HG03521 (cell line): ENCODE data around the gene NUCB2.

ENCODE experiments used
- ATAC-seq: cut with Tn5 transposase; IDR thresholded peaks from one replicate; pipeline ENCODE4 v1.9.1; 2021; ENCODE audit warnings: mild to moderate bottlenecking, moderate library complexity; ENCODE audit not compliant: unreplicated experiment

NUCB2 gene

GRCh38 chr11:17328871-17329494 lies 52.4 kb downstream of the NUCB2 start:
- no peak for ATAC-seq

GRCh38 chr11:17331669-17332068 lies 55.1 kb downstream of the NUCB2 start:
- no peak for ATAC-seq

GRCh38 chr11:17333799-17334586 lies 57.5 kb downstream of the NUCB2 start:
- no peak for ATAC-seq

GRCh38 chr11:17343257-17343656 lies 66.7 kb downstream of the NUCB2 start:
- no peak for ATAC-seq

- ATAC-seq: no peak
Observed at GRCh38 chr11:17343907-17344306, 67.4 kb downstream of the NUCB2 start.

- ATAC-seq: no peak
Observed at GRCh38 chr11:17347676-17348075, 71.1 kb downstream of the NUCB2 start.

GRCh38 chr11:17350455-17351171 lies 74.1 kb downstream of the NUCB2 start:
- no peak for ATAC-seq

- ATAC-seq: no peak
Observed at GRCh38 chr11:17351172-17351509, 74.6 kb downstream of the NUCB2 start.

GRCh38 chr11:17351510-17352176 lies 75.1 kb downstream of the NUCB2 start, which contains the start of gene NCR3LG1:
NCR3LG1 (plus strand) TSS chr11:17351800; CDS start chr11:17351970, 170 bp downstream.
- ATAC-seq: no peak

- ATAC-seq: peak; percentile 46
Observed at GRCh38 chr11:17352950-17353820, 76.6 kb downstream of the NUCB2 start.

- ATAC-seq: no peak
Observed at GRCh38 chr11:17353821-17354600, 77.5 kb downstream of the NUCB2 start.

GRCh38 chr11:17354601-17354991 lies 78.1 kb downstream of the NUCB2 start:
- no peak for ATAC-seq

- ATAC-seq: no peak
Observed at GRCh38 chr11:17366495-17366894, 90.0 kb downstream of the NUCB2 start.

- ATAC-seq: no peak
Observed at GRCh38 chr11:17368551-17368950, 92.0 kb downstream of the NUCB2 start.

- ATAC-seq: no peak
Observed at GRCh38 chr11:17369094-17369493, 92.6 kb downstream of the NUCB2 start.

- no peak for ATAC-seq
Observed at GRCh38 chr11:17369684-17370243, 93.2 kb downstream of the NUCB2 start.

GRCh38 chr11:17371614-17372013 lies 95.1 kb downstream of the NUCB2 start:
- ATAC-seq: no peak

GRCh38 chr11:17375547-17375946 lies 99.0 kb downstream of the NUCB2 start:
- no peak for ATAC-seq

- no peak for ATAC-seq
Observed at GRCh38 chr11:17376493-17376892, 100.0 kb downstream of the NUCB2 start.
